EL (cell line): ENCODE results near the gene RMND1.
"Not testable (repeated sequence)": the region's sequence is repeated elsewhere in the genome, so short reads cannot be mapped to it uniquely, and the experiment has no call there.

Source experiments
- DNase-seq: peaks from one replicate; pipeline ENCODE4 v3.0.0-alpha.2; 2016

The RMND1 gene

GRCh38 chr6:151451950-151452749 lies at the start of gene RMND1:
Gene RMND1 (minus strand): TSS chr6:151452126. CDS start chr6:151445811, 6,315 bp downstream.
- peak; percentile 100 for DNase-seq

GRCh38 chr6:151499551-151499950 lies 47.6 kb upstream of the RMND1 start:
- DNase-seq, result no peak

- no peak for DNase-seq
Measured at GRCh38 chr6:151498327-151498726, 46.4 kb upstream of the RMND1 start.

- DNase-seq, result no peak
Measured at GRCh38 chr6:151497905-151498304, 46.0 kb upstream of the RMND1 start.

- DNase-seq, result no peak
Measured at GRCh38 chr6:151495380-151495779, 43.5 kb upstream of the RMND1 start.

GRCh38 chr6:151494936-151495320 lies 43.0 kb upstream of the RMND1 start:
- no peak for DNase-seq

GRCh38 chr6:151494235-151494935 lies 42.5 kb upstream of the RMND1 start:
- DNase-seq, result peak; percentile 50

- DNase-seq, result peak; percentile 33
Measured at GRCh38 chr6:151493804-151494234, 41.9 kb upstream of the RMND1 start, which contains the start of gene CCDC170. Gene CCDC170 (plus strand): TSS chr6:151494017. CDS start chr6:151494129, 112 bp downstream.

- DNase-seq, result no peak
Measured at GRCh38 chr6:151493161-151493803, 41.4 kb upstream of the RMND1 start.

GRCh38 chr6:151490996-151491395 lies 39.1 kb upstream of the RMND1 start:
- DNase-seq, result no peak

GRCh38 chr6:151488226-151488625 lies 36.3 kb upstream of the RMND1 start:
- no peak for DNase-seq

- DNase-seq, result no peak
Measured at GRCh38 chr6:151483994-151484393, 32.1 kb upstream of the RMND1 start.

- DNase-seq, result peak; percentile 21
Measured at GRCh38 chr6:151482290-151482689, 30.4 kb upstream of the RMND1 start.

- no peak for DNase-seq
Measured at GRCh38 chr6:151481786-151482185, 29.9 kb upstream of the RMND1 start.

- no peak for DNase-seq
Measured at GRCh38 chr6:151478670-151479069, 26.7 kb upstream of the RMND1 start.

GRCh38 chr6:151477726-151478125 lies 25.8 kb upstream of the RMND1 start:
- DNase-seq, result no peak

GRCh38 chr6:151475653-151476523 lies 24.0 kb upstream of the RMND1 start:
- DNase-seq, result peak; percentile 59

- DNase-seq, result no peak
Measured at GRCh38 chr6:151464702-151465101, 12.8 kb upstream of the RMND1 start.

- no peak for DNase-seq
Measured at GRCh38 chr6:151461673-151462072, 9.7 kb upstream of the RMND1 start.

GRCh38 chr6:151455751-151456398 lies 3.9 kb upstream of the RMND1 start:
- not testable (repeated sequence) for DNase-seq

- DNase-seq, result peak; percentile 63
Measured at GRCh38 chr6:151452750-151453427, 963 bp upstream of the RMND1 start.
